Left lung (tissue), 10 donors: Measurements from ENCODE around the gene HEYL. TPM values are rescaled to one million over a fixed set of nuclear protein-coding genes. Genes with fewer than 3 reads are reported as not detected.

Source experiments
- ATAC-seq: fragments of 200-7000 bp; cut with Tn5 transposase; one replicate; pipeline ENCODE4 v1.9.1; 2020; ENCODE audit warnings: moderate library complexity
- DNase-seq, 4 donors: peaks; one replicate each; pipeline ENCODE4 v3.0.0-alpha.2; 2013 to 2020
- H3K27ac ChIP-seq, 2 donors: fragments of 200-600 bp; sonication (generic) in 1 of 2; one replicate each; pipeline versions ENCODE4 v1.5.0 to v1.8.0; 2020 to 2021
- H3K27me3 ChIP-seq, 2 donors: fragments of 200-600 bp; sonication (generic) in 1 of 2; one replicate each; pipeline versions ENCODE4 v1.5.0 to v1.8.0; 2020 to 2021
- H3K36me3 ChIP-seq, 2 donors: fragments of 200-600 bp; sonication (generic) in 1 of 2; one replicate each; pipeline versions ENCODE4 v1.5.0 to v1.8.0; 2020 to 2021
- H3K4me1 ChIP-seq, 2 donors: fragments of 200-600 bp; one replicate each; pipeline ENCODE4 v1.8.0; 2021
- H3K4me3 ChIP-seq, 2 donors: fragments of 200-600 bp; sonication (generic) in 1 of 2; one replicate each; pipeline versions ENCODE4 v1.5.0 to v1.8.0; 2020 to 2021; ENCODE audit warnings: mild to moderate bottlenecking in 1 of 2
- H3K9me3 ChIP-seq, 2 donors: fragments of 200-600 bp; sonication (generic) in 1 of 2; one replicate each; pipeline versions ENCODE4 v1.5.0 to v1.8.0; 2020 to 2021
- intact Hi-C, 2 donors: fragments of 100-400 bp; cut with DNase I; formaldehyde crosslinking; loops; one replicate each; pipeline versions ENCODE4 v1.11.2 to v1.14.2; 2022
- polyA plus RNA-seq, 6 donors: library from polyadenylated mRNA; unstranded; fragments of 120-200 nt; gene quantifications; one replicate each; pipeline ENCODE4 v1.2.1, GENCODE V29; 2013; ENCODE audit not compliant: insufficient read length in 6 of 6
- total RNA-seq, 2 donors: library from RNA; stranded (reverse); fragmentation: NEBNext Ultra II Directional; extraction: Animal tissue kit (Norgen Biotek cat#: 25700); gene quantifications; one replicate each; pipeline ENCODE4 v1.2.1, GENCODE V29; 2021
- TF ChIP-seq, protein P1 (sequence below), 2 donors: fragments of 200-600 bp; sonication (generic) in 1 of 2; IDR thresholded peaks; one replicate each; pipeline versions ENCODE4 v1.5.0 to v1.8.0; 2021; ENCODE audit warnings: antibody characterized with exemption in 2 of 2
- donor health status: DM: no; HTN: yes; CAD: no.
- donor health status: DM: no; HTN: no; CAD: no.

The HEYL gene
- total and polyA plus RNA-seq, 8 donors, result 12.6 to 42.8 (median 30.9) TPM

DNA sequence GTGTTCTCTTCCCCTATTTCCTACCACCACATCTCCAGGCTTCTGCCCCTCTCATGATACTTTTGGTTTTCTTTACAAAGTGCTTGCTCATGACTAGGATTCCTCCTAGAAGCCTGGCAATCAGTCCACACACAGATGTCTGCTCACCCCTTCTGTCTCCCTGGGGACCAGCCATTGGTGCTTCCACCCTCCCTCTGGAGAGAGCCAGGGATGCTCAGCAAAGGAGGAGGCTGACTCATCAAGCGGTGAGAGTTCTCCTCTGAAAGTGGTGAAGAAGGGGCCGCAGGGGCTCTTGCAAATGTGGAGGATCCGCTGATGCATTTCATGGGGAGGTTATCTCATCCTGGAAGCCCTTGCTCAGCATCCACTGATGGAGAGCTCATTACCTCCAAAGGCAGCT is 18.0 kb upstream of the HEYL start:
- Histone ChIP-seq H3K36me3 (no peaks in the 10 kb centered on the region), H3K4me3 (no peak overlapping the region), H3K27ac (no peak overlapping the region), H3K27me3 (peaks cover 0 to 10% of the 10 kb centered on the region in 2 donors), H3K9me3 (no peaks in the 10 kb centered on the region), H3K4me1 (peaks cover 0 to 4% of the 10 kb centered on the region in 2 donors)
- intact Hi-C loops, result loop anchor here in 1 of 2 donors (10.0 kb wide), 1 partner anchor 53 kb away; no protein-coding TSS in a partner anchor
- ATAC-seq (no peak), DNase-seq (no peak)
- TF ChIP-seq, protein P1, sequence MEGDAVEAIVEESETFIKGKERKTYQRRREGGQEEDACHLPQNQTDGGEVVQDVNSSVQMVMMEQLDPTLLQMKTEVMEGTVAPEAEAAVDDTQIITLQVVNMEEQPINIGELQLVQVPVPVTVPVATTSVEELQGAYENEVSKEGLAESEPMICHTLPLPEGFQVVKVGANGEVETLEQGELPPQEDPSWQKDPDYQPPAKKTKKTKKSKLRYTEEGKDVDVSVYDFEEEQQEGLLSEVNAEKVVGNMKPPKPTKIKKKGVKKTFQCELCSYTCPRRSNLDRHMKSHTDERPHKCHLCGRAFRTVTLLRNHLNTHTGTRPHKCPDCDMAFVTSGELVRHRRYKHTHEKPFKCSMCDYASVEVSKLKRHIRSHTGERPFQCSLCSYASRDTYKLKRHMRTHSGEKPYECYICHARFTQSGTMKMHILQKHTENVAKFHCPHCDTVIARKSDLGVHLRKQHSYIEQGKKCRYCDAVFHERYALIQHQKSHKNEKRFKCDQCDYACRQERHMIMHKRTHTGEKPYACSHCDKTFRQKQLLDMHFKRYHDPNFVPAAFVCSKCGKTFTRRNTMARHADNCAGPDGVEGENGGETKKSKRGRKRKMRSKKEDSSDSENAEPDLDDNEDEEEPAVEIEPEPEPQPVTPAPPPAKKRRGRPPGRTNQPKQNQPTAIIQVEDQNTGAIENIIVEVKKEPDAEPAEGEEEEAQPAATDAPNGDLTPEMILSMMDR (IDR thresholded peaks at IDR 0.05), result no peak

DNA sequence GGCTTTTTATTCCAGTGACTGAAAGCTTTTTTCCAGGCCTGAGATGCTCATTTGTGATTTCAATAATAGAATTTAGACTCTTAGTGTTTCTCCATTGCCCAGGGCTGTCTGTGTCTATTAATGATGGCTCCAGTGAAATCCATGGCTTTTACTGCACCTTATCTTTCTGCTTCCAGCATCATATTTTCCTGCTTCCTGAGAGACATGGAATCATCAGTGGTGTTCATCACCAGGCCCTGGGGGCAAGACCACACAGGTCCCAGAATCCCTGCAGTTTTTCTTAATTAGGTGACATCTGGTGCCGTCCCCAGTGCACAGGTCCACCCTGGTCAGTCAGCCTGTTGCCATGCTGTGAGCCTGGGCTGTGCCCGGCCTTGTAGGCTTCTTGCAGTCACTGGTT is 16.9 kb upstream of the HEYL start:
- H3K4me3 ChIP-seq, result no peak overlapping the region
- H3K27ac ChIP-seq, result no peak overlapping the region
- ATAC-seq, result no peak
- no peak for DNase-seq
- intact Hi-C loops, result loop anchor here in 1 of 2 donors (10.0 kb wide), 1 partner anchor 52 kb away; no protein-coding TSS in a partner anchor
- no peaks in the 10 kb centered on the region for H3K9me3 ChIP-seq
- TF ChIP-seq, protein P1 (IDR thresholded peaks at IDR 0.05), result no peak
- H3K27me3 ChIP-seq, result peaks cover 0 to 10% of the 10 kb centered on the region in 2 donors
- no peaks in the 10 kb centered on the region for H3K36me3 ChIP-seq
- H3K4me1 ChIP-seq, result peaks cover 0 to 4% of the 10 kb centered on the region in 2 donors

DNA sequence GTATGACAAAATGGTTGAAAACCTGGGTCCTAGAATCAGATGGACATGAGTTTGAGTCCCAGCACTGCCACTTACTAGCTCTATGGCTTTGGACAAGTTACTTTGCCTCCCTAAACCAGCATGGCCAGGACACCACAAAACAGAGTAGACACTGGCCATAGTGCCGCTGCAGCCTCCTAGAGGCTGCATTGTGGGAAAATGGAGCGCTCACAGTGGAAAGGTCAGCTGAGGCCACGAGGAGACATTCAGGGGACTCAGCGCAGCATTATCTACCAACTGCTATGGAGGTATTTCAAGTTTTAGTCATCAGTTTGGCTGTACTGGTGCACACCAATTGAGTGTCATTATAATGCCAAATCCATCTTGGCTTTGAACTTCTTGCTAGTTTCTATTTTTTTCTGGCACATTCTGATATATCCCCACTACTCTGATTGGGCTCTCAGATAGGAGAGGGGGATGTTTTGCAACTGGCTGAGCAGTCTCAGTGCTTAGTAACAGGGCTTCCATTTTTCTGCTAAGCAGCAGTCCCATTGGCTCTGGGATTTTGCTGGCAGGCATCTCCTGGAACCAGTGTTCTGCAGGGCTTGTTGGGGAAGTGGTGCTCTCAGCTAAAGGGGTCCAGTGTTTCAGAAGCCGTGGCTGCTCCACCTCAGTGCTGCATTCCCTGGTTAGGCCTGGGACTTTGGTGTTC is 16.3 kb upstream of the HEYL start:
- peaks cover 0 to 4% of the 10 kb centered on the region in 2 donors for H3K4me1 ChIP-seq
- no peaks in the 10 kb centered on the region for H3K9me3 ChIP-seq
- intact Hi-C loops, result loop anchor here in 1 of 2 donors (10.0 kb wide), 1 partner anchor 51 kb away; no protein-coding TSS in a partner anchor
- no peak for DNase-seq
- no peaks in the 10 kb centered on the region for H3K36me3 ChIP-seq
- H3K4me3 ChIP-seq, result no peak overlapping the region
- TF ChIP-seq, protein P1 (IDR thresholded peaks at IDR 0.05), result no peak
- H3K27me3 ChIP-seq, result peaks cover 0 to 10% of the 10 kb centered on the region in 2 donors
- no peak for ATAC-seq
- no peak overlapping the region for H3K27ac ChIP-seq

DNA sequence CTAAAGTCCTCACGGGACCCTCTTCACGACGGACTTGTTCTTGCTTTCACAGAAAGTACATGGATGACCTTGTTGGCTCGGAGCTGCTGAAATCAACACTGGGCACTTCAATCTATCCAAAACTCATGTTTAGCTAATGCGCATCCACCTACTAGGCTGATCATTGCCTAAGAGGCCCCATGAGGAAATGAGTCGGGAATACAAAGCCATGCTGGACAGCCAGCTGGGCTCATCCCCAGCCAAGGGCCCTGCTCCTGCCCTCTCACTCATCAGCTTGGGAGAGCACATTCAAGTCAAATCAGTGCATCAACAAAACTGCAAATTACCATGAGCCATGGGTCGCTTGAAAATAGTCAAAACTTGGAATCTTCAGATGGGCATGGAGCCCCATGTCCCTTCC is 14.8 kb upstream of the HEYL start:
- no peaks in the 10 kb centered on the region for H3K9me3 ChIP-seq
- TF ChIP-seq, protein P1 (IDR thresholded peaks at IDR 0.05), result no peak
- H3K4me1 ChIP-seq, result peaks cover 0 to 4% of the 10 kb centered on the region in 2 donors
- H3K36me3 ChIP-seq, result no peaks in the 10 kb centered on the region
- no peak overlapping the region for H3K27ac ChIP-seq
- H3K27me3 ChIP-seq, result peaks cover 0 to 10% of the 10 kb centered on the region in 2 donors
- DNase-seq (no peak), ATAC-seq (no peak)
- H3K4me3 ChIP-seq, result no peak overlapping the region
- intact Hi-C loops, result loop anchor here (5.0 to 10.0 kb wide), 2 partner anchors 47 to 49 kb away; no protein-coding TSS in a partner anchor

DNA sequence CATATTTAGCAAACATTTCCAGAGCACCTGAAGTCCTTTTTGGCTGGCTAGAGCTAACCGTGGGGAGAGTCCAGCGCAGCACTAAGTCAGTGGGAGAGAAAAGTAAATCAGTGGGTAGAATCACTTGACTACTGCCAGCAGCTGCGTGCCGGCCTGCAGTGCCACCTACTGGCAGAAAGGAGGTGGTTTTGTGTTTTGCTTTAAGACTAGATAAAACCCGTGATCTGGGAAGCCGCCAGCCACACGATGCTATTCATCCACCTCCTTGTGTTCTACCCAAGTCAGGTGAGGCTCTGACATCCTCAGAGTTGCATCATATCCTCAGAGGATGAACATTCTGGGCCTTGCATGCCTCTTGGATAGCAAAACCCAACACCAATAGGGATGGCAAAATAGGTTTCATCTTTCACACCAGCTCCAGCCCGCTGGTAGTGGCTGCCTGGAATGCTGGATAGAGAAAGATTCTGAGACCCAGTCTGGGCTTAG is 14.1 kb upstream of the HEYL start:
- H3K36me3 ChIP-seq, result no peaks in the 10 kb centered on the region
- no peak overlapping the region for H3K4me3 ChIP-seq
- ATAC-seq (peak; percentile 89), DNase-seq (peak; percentile 72 to 86 (median 80))
- H3K27ac ChIP-seq, result no peak overlapping the region
- TF ChIP-seq, protein P1 (IDR thresholded peaks at IDR 0.05), result peak; percentile 85 to 86
- intact Hi-C loops, result loop anchor here (5.0 to 10.0 kb wide), 2 partner anchors 46 to 49 kb away; no protein-coding TSS in a partner anchor
- H3K4me1 ChIP-seq, result peaks cover 0 to 4% of the 10 kb centered on the region in 2 donors
- peaks cover 0 to 10% of the 10 kb centered on the region in 2 donors for H3K27me3 ChIP-seq
- no peaks in the 10 kb centered on the region for H3K9me3 ChIP-seq
